Measurements from ENCODE around the gene BCR. TPM values are rescaled to one million over a fixed set of nuclear protein-coding genes. Genes with fewer than 3 reads are reported as not detected.

BCR gene
- polyA plus RNA-seq, 1 experiment = 21.4 TPM

DNA sequence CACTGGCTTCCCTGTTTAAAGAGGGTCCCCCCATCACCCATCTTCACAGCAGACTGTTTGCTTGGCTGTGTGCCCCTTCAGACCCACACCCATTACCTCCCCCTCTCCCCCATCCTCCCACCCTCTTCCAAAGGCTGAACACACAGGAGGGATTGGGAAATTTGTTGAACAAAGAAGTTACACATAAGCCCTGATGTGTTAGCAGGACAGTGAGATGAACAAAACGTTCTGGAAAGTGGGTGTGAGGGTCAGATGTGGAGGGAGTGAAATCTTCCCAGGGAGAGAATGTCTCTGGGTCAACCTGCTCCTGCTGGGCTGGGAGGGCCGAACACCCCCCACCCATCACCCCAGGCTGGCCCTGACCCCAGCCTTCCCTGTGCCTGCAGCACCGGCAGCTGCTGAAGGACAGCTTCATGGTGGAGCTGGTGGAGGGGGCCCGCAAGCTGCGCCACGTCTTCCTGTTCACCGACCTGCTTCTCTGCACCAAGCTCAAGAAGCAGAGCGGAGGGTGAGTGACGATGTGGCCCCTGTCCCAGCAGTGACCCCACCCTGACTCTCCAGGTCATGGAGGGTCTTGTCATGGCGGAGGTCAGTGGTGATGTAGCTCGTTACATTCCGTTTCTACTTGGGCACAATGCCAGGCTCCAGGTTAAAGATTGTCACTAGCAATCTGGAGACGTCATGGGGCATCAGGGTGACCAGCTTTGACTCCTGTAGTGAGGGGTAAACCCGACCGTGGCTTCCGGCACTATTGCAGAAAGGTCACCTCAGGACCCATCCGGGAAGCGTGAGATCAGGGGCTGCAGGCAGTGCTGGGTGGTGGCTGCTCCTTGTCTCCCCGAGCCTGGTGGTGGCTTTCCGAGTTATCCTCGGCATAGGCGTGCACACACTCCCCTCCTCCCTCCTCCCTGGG is 103.5 kb downstream of the BCR start:
- TF ChIP-seq, protein P1, sequence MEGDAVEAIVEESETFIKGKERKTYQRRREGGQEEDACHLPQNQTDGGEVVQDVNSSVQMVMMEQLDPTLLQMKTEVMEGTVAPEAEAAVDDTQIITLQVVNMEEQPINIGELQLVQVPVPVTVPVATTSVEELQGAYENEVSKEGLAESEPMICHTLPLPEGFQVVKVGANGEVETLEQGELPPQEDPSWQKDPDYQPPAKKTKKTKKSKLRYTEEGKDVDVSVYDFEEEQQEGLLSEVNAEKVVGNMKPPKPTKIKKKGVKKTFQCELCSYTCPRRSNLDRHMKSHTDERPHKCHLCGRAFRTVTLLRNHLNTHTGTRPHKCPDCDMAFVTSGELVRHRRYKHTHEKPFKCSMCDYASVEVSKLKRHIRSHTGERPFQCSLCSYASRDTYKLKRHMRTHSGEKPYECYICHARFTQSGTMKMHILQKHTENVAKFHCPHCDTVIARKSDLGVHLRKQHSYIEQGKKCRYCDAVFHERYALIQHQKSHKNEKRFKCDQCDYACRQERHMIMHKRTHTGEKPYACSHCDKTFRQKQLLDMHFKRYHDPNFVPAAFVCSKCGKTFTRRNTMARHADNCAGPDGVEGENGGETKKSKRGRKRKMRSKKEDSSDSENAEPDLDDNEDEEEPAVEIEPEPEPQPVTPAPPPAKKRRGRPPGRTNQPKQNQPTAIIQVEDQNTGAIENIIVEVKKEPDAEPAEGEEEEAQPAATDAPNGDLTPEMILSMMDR (IDR thresholded peaks at IDR 0.05; ENCODE audit: low read depth, low read length) = no peak
- Histone ChIP-seq H3K4me3 (ENCODE audit: low read depth, low read length) (no peak overlapping the region), H3K9me3 (ENCODE audit: control insufficient read depth, insufficient read depth, low read length) (no peaks in the 10 kb centered on the region; the same call in 1 of the 2 replicates), H3K27me3 (ENCODE audit: control insufficient read depth, insufficient read depth, low read length) (no peaks in the 10 kb centered on the region), H3K27ac (ENCODE audit: low read depth, low read length) (no peak overlapping the region)
- CTCF ChIA-PET = interaction anchor here (0.8 to 4.4 kb wide), 2 partner anchors 101 to 107 kb away, joined by 3 to 178 read pairs; partner anchors contain the start of gene BCR
- no peak for DNase-seq (ENCODE audit: low read depth, low spot score)
- POLR2A ChIA-PET = no interaction called here

DNA sequence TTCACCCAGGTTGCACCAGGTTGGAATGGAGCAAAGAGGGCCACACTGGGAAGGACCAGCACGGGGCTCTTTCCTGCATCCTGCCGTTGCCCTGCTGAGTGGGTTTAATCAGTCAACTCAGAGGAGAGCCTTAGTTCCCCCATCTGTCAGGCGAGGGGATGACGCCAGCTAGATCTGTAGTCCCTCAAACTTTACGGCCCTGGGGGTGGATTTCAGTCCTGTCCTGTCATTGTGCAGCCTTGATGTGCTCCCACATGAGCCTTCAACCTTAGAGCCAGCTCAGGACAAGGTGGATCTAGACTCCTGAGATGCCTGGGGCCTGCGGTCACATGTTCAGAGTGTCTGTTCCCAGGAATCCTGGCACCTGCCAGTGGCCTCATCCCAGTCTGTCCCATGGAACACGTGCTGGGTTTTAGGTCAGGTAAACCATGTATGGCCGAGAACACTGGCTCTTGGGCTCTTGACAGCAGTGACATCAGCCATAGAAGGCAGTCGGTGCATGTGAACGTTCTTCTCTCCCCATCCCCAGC is 104.3 kb downstream of the BCR start:
- TF ChIP-seq, protein P1 (IDR thresholded peaks at IDR 0.05; ENCODE audit: low read depth, low read length) = no peak
- Histone ChIP-seq H3K27ac (ENCODE audit: low read depth, low read length) (no peak overlapping the region), H3K27me3 (ENCODE audit: control insufficient read depth, insufficient read depth, low read length) (no peaks in the 10 kb centered on the region), H3K9me3 (ENCODE audit: control insufficient read depth, insufficient read depth, low read length) (no peaks in the 10 kb centered on the region; the same call in 1 of the 2 replicates), H3K4me3 (ENCODE audit: low read depth, low read length) (no peak overlapping the region)
- CTCF ChIA-PET = interaction anchor here (0.7 to 4.4 kb wide), 2 partner anchors 108 to 110 kb away, joined by 4 to 178 read pairs; partner anchors contain the start of gene BCR
- POLR2A ChIA-PET = no interaction called here
- no peak for DNase-seq (ENCODE audit: low read depth, low spot score)

DNA sequence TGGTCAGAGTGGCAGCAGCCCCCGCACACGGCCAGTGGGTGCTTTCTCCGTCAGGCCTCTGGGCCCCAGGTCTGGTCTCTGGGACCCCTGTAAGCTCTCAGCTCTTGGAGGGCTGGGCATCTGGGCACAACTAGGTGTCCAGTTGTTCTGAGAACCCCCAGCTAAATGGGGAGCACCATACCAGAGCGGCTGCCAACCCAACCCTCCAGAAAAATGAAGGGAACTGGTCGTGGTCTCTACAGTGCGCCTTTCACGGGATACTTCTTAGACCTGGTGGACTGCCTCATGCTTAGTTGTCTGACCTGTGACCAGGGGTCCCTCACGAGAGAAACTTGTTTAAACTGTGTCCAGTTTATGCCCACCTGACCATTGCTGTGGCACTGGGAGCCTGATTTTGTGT is 104.9 kb downstream of the BCR start:
- H3K9me3 ChIP-seq (ENCODE audit: control insufficient read depth, insufficient read depth, low read length) = no peaks in the 10 kb centered on the region; the same call in 1 of the 2 replicates
- H3K4me3 ChIP-seq (ENCODE audit: low read depth, low read length) = no peak overlapping the region
- CTCF ChIA-PET = interaction anchor here (0.5 to 1.9 kb wide), 3 partner anchors 39 to 111 kb away, joined by 3 to 12 read pairs (median 4); no protein-coding TSS in a partner anchor
- POLR2A ChIA-PET = no interaction called here
- TF ChIP-seq, protein P1 (IDR thresholded peaks at IDR 0.05; ENCODE audit: low read depth, low read length) = no peak
- no peak for DNase-seq (ENCODE audit: low read depth, low spot score)
- H3K27ac ChIP-seq (ENCODE audit: low read depth, low read length) = no peak overlapping the region
- H3K27me3 ChIP-seq (ENCODE audit: control insufficient read depth, insufficient read depth, low read length) = no peaks in the 10 kb centered on the region

DNA sequence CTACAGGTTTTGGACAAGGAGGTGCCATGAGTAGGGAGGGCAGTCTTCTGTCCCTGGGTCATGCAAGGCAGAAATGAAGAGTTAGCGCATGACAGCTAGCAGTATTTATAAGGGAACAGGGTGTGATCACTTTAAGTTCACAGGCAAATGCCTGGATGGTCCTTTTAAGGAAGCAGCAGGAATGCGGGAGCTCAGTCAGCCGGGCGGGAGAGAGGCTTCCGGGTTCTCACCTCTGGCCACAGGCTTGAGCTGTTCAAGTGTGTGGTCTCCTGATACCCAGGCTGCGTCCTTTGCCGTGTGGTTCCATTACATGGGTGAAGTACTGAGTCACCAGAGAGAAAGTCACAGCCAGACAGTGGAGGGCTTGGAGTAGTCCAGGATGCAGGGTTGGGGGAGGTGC is 105.4 kb downstream of the BCR start:
- CTCF ChIA-PET = interaction anchor here (0.5 to 1.9 kb wide), 4 partner anchors 38 to 603 kb away, joined by 3 to 12 read pairs (median 6); no protein-coding TSS in a partner anchor
- Histone ChIP-seq H3K27me3 (ENCODE audit: control insufficient read depth, insufficient read depth, low read length) (no peaks in the 10 kb centered on the region), H3K27ac (ENCODE audit: low read depth, low read length) (no peak overlapping the region), H3K9me3 (ENCODE audit: control insufficient read depth, insufficient read depth, low read length) (no peaks in the 10 kb centered on the region; the same call in 1 of the 2 replicates), H3K4me3 (ENCODE audit: low read depth, low read length) (no peak overlapping the region)
- POLR2A ChIA-PET = no interaction called here
- TF ChIP-seq, protein P1 (IDR thresholded peaks at IDR 0.05; ENCODE audit: low read depth, low read length) = no peak
- no peak for DNase-seq (ENCODE audit: low read depth, low spot score)
